ENCODE results near the gene MAPK4.

- TF ChIP-seq CTCF (conservative IDR thresholded peaks at IDR 0.05; ENCODE audit: low read length) (no peak), EZH2phosphoT487 (IDR thresholded peaks at IDR 0.05; ENCODE audit: borderline replicate concordance) (no peak)
These were observed 61.5 kb downstream of the MAPK4 start for GRCh38 chr18:50621366-50621765.
